ENCODE data around the gene SCD5. TPM values are rescaled to one million over a fixed set of nuclear protein-coding genes. Genes with fewer than 3 reads are reported as not detected.

Gene SCD5
- total RNA-seq, 4 donors from 2014 or later: 0.70 to 5.0 (median 3.0) TPM

DNA sequence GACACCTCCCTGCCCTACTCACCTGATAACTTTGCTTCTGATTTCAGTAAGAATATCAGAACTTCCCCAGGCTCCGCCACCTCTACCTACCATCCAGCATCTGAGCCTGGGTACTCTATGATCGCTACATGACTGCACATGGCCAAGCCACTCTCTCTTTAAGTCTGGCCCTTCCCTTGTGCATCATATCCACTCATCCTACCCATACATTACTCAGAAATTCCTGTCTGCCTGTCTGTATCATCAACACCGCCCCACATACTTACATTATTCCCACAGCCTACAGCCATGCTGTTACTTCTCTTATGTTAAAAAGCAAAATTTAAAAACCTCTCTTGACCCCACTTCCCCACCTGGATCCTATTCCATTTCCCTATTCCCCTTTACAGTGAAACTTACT is 84.7 kb downstream of the SCD5 start:
- Histone ChIP-seq H3K9me3 (no peaks in the 10 kb centered on the region), H3K4me1 (no peaks in the 10 kb centered on the region), H3K4me3 (no peak overlapping the region), H3K36me3 (no peaks in the 10 kb centered on the region), H3K27me3 (no peaks in the 10 kb centered on the region), H3K27ac (no peak overlapping the region)
- no peak for TF ChIP-seq POLR2A (IDR thresholded peaks at IDR 0.05)
- TF ChIP-seq, protein P1, sequence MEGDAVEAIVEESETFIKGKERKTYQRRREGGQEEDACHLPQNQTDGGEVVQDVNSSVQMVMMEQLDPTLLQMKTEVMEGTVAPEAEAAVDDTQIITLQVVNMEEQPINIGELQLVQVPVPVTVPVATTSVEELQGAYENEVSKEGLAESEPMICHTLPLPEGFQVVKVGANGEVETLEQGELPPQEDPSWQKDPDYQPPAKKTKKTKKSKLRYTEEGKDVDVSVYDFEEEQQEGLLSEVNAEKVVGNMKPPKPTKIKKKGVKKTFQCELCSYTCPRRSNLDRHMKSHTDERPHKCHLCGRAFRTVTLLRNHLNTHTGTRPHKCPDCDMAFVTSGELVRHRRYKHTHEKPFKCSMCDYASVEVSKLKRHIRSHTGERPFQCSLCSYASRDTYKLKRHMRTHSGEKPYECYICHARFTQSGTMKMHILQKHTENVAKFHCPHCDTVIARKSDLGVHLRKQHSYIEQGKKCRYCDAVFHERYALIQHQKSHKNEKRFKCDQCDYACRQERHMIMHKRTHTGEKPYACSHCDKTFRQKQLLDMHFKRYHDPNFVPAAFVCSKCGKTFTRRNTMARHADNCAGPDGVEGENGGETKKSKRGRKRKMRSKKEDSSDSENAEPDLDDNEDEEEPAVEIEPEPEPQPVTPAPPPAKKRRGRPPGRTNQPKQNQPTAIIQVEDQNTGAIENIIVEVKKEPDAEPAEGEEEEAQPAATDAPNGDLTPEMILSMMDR (IDR thresholded peaks at IDR 0.05): no peak
- DNase-seq: no peak

DNA sequence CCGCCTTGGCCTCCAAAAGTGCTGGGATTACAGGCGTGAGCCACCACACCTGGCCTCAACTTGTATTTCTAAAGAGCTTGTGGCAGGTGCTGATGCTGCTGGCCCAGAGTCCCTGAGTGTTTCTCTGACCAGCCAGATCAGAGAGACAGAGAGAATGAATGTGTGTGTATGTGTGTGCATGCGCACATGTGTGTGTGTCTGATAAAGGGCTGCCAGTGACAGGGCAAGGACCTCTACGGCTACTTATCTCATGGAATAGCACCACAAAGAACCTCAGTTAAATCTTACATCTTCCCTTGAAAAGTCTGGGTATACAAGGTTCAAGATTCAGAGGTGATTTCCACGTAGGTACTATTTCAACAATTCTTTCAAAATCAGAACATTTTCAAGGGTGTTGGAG is 86.0 kb downstream of the SCD5 start:
- no peaks in the 10 kb centered on the region for H3K27me3 ChIP-seq
- no peaks in the 10 kb centered on the region for H3K9me3 ChIP-seq
- H3K4me3 ChIP-seq: no peak overlapping the region
- TF ChIP-seq, protein P1 (IDR thresholded peaks at IDR 0.05): no peak
- no peak for TF ChIP-seq POLR2A (IDR thresholded peaks at IDR 0.05)
- no peak overlapping the region for H3K27ac ChIP-seq
- no peak for DNase-seq
- H3K4me1 ChIP-seq: no peaks in the 10 kb centered on the region
- no peaks in the 10 kb centered on the region for H3K36me3 ChIP-seq

DNA sequence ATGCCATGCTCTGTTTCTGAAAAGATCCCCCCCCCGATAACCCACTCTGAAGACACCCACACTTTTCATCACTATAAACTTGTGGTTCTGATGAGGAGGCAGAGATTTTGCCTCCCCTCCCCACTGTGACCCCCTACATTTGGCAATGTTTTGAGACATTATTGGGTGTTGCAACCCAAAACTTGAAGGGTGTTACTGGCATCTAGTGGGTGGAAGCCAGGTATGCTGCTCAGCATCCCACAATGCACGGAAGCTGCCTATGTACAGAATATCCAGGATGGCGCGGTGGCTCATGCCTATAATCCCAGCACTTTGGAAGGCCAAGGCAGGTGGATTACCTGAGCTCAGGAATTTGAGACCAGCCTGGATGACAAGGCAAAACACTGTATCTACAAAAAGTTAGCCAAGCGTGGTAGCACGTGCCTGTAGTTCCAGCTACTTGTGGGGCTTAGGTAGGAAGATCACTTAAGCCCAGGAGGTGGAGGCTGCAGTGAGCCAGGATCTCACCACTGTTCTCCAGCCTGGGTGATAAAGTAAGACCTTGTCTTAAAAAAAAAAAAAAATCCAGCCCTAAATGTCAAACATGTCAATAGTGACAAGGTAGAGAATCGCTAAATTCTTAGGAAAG is 87.3 kb downstream of the SCD5 start:
- Histone ChIP-seq H3K4me1 (no peaks in the 10 kb centered on the region), H3K27ac (no peak overlapping the region), H3K9me3 (no peaks in the 10 kb centered on the region), H3K27me3 (no peaks in the 10 kb centered on the region), H3K4me3 (no peak overlapping the region), H3K36me3 (no peaks in the 10 kb centered on the region)
- TF ChIP-seq, protein P1 (IDR thresholded peaks at IDR 0.05): no peak
- TF ChIP-seq POLR2A (IDR thresholded peaks at IDR 0.05): no peak
- DNase-seq: no peak

DNA sequence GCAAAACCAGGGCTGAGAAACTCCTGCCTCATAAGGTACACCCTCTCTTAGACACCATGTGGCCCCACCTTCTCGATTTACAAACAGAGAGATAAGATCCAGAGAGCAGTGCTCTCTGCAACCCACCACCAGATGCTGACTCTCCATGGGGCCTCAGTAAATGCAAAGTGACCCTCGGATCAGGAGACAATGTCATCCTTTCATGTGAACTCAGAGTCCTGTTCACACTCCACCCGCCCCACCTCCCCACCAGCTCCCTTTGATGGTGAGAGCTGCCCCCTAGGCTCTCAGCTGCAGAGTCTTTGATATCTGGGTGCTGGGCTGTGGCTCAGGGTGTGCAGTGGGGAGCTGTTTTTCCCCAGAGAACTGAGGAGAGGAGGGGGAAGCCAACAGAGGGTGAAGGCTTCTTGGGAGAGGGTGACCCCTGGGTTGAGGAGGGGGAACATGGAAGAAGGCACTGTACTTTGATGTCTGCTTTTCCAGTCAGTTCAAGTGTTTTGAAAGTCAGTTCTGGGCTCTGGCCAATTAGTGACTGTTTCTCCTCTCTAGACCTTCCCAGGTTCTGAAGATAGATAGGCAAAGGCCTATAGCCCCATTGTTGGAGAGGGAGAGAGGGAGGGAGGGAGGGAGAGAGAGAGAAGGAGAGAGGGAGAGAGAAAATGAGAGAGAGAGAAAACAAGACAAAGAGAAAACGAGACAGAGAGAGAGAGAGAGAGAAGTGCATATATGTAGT is 88.2 kb downstream of the SCD5 start:
- no peak for DNase-seq
- Histone ChIP-seq H3K4me1 (no peaks in the 10 kb centered on the region), H3K9me3 (no peaks in the 10 kb centered on the region), H3K27ac (no peak overlapping the region), H3K27me3 (no peaks in the 10 kb centered on the region), H3K4me3 (no peak overlapping the region), H3K36me3 (no peaks in the 10 kb centered on the region)
- TF ChIP-seq, protein P1 (IDR thresholded peaks at IDR 0.05): no peak
- TF ChIP-seq POLR2A (IDR thresholded peaks at IDR 0.05): no peak

DNA sequence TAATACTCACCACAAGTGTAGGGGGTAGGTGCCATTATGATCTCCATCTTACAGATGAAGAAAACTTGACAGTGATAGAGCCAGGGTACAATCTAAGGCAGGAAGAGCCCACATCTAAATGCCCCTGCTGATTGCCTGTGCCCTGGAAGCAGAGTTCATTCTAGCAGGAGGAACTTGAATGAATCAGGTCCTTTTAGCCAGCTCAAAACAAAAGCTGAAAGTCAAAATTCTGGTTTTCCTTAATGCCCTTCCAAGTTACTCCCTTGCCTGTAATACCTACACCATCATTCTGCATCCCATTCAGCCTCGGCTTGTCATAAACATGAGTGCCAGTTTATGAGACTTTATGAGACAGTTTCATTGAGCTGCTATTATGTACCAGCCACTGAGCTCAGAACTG is 89.6 kb downstream of the SCD5 start:
- H3K9me3 ChIP-seq: no peaks in the 10 kb centered on the region
- no peak overlapping the region for H3K4me3 ChIP-seq
- no peak for DNase-seq
- no peaks in the 10 kb centered on the region for H3K27me3 ChIP-seq
- H3K4me1 ChIP-seq: no peaks in the 10 kb centered on the region
- no peak overlapping the region for H3K27ac ChIP-seq
- TF ChIP-seq, protein P1 (IDR thresholded peaks at IDR 0.05): no peak
- TF ChIP-seq POLR2A (IDR thresholded peaks at IDR 0.05): no peak
- no peaks in the 10 kb centered on the region for H3K36me3 ChIP-seq

All from Peyer's patch (tissue), 4 donors.